GM23338 (cell line): ENCODE data around the gene CSH2. TPM values are rescaled to one million over a fixed set of nuclear protein-coding genes. Genes with fewer than 3 reads are reported as not detected.
"Not testable (repeated sequence)": the region's sequence is repeated elsewhere in the genome, so short reads cannot be mapped to it uniquely, and the experiment has no call there.

Source experiments
- ATAC-seq: fragments of 200-7000 bp; cut with Tn5 transposase; 3 replicates; pipeline ENCODE4 v1.9.1; 2020
- DNase-seq: peaks from one replicate; pipeline ENCODE4 v3.0.0-alpha.2; 2015; ENCODE audit warnings: low spot score
- H2AFZ ChIP-seq: fragments of 200-600 bp; sonication (generic); 2 replicates; pipeline ENCODE4 v1.8.0; 2016; ENCODE audit warnings: antibody characterized with exemption, mild to moderate bottlenecking, moderate library complexity
- H3F3A ChIP-seq: fragments of 200-600 bp; sonication (generic); replicated peaks from 2 replicates; pipeline ENCODE4 v1.8.0; 2017; ENCODE audit warnings: antibody characterized with exemption, mixed run types, low read depth
- H3K27ac ChIP-seq: fragments of 200-600 bp; sonication (generic); 2 replicates; pipeline ENCODE4 v1.6.1; 2016; ENCODE audit warnings: low read depth
- H3K27me3 ChIP-seq: fragments of 200-600 bp; sonication (generic); 2 replicates; pipeline ENCODE4 v1.8.0; 2016; ENCODE audit warnings: mild to moderate bottlenecking, mixed run types, moderate library complexity; ENCODE audit not compliant: insufficient read depth
- H3K36me3 ChIP-seq: fragments of 200-600 bp; sonication (generic); 2 replicates; pipeline ENCODE4 v1.8.0; 2016; ENCODE audit warnings: mild to moderate bottlenecking; ENCODE audit not compliant: insufficient read depth
- H3K4me1 ChIP-seq: fragments of 200-600 bp; sonication (generic); 2 replicates; pipeline ENCODE4 v1.8.0; 2016; ENCODE audit warnings: mild to moderate bottlenecking, moderate library complexity; ENCODE audit not compliant: insufficient read depth
- H3K4me2 ChIP-seq: fragments of 200-600 bp; sonication (generic); 2 replicates; pipeline ENCODE4 v1.7.1; 2017; ENCODE audit warnings: mixed run types
- H3K4me3 ChIP-seq: fragments of 200-600 bp; sonication (generic); 2 replicates; pipeline ENCODE4 v1.6.1; 2016; ENCODE audit warnings: mixed run types
- H3K79me2 ChIP-seq: fragments of 200-600 bp; sonication (generic); replicated peaks from 2 replicates; pipeline ENCODE4 v1.8.0; 2017; ENCODE audit warnings: mild to moderate bottlenecking; ENCODE audit not compliant: insufficient read depth
- H3K9me2 ChIP-seq: fragments of 200-600 bp; sonication (generic); 2 replicates; pipeline ENCODE4 v1.8.0; 2017; ENCODE audit not compliant: insufficient read depth
- H4K20me1 ChIP-seq: fragments of 200-600 bp; sonication (generic); replicated peaks from 2 replicates; pipeline ENCODE4 v1.8.0; 2017; ENCODE audit warnings: mild to moderate bottlenecking; ENCODE audit not compliant: insufficient read depth
- H3K27ac Mint-ChIP-seq: 2 replicates; pipeline ENCODE4 v1.8.0; 2020; ENCODE audit warnings: inconsistent platforms, mild to moderate bottlenecking, moderate library complexity, mixed read lengths
- H3K27me3 Mint-ChIP-seq: 3 replicates; pipeline ENCODE4 v1.8.0; 2022; ENCODE audit warnings: low read depth, mild to moderate bottlenecking, moderate library complexity, mixed read lengths, inconsistent platforms; ENCODE audit not compliant: insufficient read depth, poor library complexity
- H3K36me3 Mint-ChIP-seq: 3 replicates; pipeline ENCODE4 v1.8.0; 2021; ENCODE audit warnings: low read depth, mild to moderate bottlenecking, inconsistent platforms, moderate library complexity, mixed read lengths
- H3K4me1 Mint-ChIP-seq: 3 replicates; pipeline ENCODE4 v1.8.0; 2020; ENCODE audit warnings: mild to moderate bottlenecking, inconsistent platforms, mixed read lengths
- H3K4me3 Mint-ChIP-seq: 3 replicates; pipeline ENCODE4 v1.8.0; 2021; ENCODE audit warnings: moderate library complexity, mild to moderate bottlenecking, inconsistent platforms, mixed read lengths
- H3K9me3 Mint-ChIP-seq: 3 replicates; pipeline ENCODE4 v1.8.0; 2020; ENCODE audit warnings: moderate library complexity, mild to moderate bottlenecking, inconsistent platforms, mixed read lengths
- CTCF ChIP-seq, 2 experiments: fragments of 200-600 bp in 1 of 2; sonication (generic) in 1 of 2; conservative IDR thresholded peaks; 2 replicates each; pipeline versions ENCODE4 v1.5.1 to v1.6.1; 2016 to 2017; ENCODE audit warnings: antibody characterized with exemption in 2 of 2, low read depth in 2 of 2, mild to moderate bottlenecking in 2 of 2, moderate library complexity in 1 of 2
- polyA plus RNA-seq: library from polyadenylated mRNA; unstranded; fragments of >200 nt; fragmentation: Nextera tagmentation; extraction: Ambion mirVana; gene quantifications from 2 replicates; pipeline ENCODE4 v1.2.1, GENCODE V29; 2016
- total RNA-seq: library from RNA; depleted of rRNA; stranded (reverse); fragments of >200 nt; shearing (Covaris generic); gene quantifications from 2 replicates; pipeline ENCODE4 v1.2.3, GENCODE V29; 2014

CSH2 gene
- total and polyA plus RNA-seq, 2 experiments from 2014 or later = 0.37 TPM; not detected in 1

DNA sequence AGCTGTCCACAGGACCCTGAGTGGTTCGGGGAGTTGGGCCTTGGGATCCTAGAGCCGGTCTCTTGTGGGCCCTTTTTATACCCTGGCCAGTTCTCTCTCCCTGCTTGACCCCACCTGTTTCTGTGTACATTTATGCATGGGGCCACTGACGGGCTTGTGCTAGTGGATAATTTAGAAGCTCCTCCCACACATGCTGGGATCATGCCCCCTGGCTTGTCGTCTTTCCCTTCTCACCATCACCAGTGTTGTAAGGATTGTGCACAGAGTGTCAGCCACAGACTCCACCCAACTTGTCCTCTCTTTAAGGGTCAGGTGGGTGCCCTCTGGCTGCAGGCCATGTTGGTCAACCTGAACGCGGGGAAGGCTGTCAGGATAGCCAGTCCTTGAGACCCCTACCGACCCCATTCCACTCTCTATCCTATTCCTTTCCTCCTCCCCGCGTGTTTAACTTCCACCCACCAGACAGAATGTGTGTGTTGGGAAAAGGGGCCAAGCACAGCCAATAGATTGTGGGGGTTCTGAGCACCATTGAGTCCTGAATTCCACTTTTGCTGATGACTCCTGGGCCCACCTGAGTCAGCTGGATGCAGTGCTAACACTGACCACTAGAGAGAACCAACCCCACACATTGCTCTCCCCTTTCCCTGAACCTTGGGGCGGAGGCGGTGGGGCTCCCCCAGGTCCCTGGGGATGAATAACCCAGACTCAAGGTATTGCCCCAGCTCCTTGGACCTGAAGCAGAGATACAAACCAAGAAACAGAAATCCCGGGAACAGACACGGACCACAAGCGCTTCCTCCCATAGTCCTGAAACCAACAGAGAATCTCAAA, 23.3 kb upstream of the CSH2 start, which contains the start of gene CSH1:
Gene CSH1 (minus strand): TSS at position 51 of the 831 bp plus-strand sequence. CDS start 63 bp downstream, outside the sequence.
- H3K4me1 Mint-ChIP-seq, H3K27me3 Mint-ChIP-seq, H3K79me2 ChIP-seq, H3K4me1 ChIP-seq, H3K9me2 ChIP-seq, H3K9me3 Mint-ChIP-seq, H3K27me3 ChIP-seq, H3K27ac ChIP-seq, H3K36me3 ChIP-seq, H3K4me2 ChIP-seq, H3K4me3 Mint-ChIP-seq, H3K36me3 Mint-ChIP-seq, H4K20me1 ChIP-seq, H3K27ac Mint-ChIP-seq, H3F3A ChIP-seq, H2AFZ ChIP-seq, DNase-seq, H3K4me3 ChIP-seq: not testable (repeated sequence)
- ATAC-seq = peak; percentile 92
- TF ChIP-seq CTCF (conservative IDR thresholded peaks at IDR 0.05; ENCODE audit: low read depth in 2 of 2) = peak in 1 of 2 experiments; percentile 6; a peak in 1 of 4 replicates

- not testable (repeated sequence) for H3K27me3 Mint-ChIP-seq, H4K20me1 ChIP-seq, H3K4me2 ChIP-seq, H2AFZ ChIP-seq, H3K27ac ChIP-seq, H3K27ac Mint-ChIP-seq, H3K9me2 ChIP-seq, DNase-seq, H3K79me2 ChIP-seq, H3K4me3 Mint-ChIP-seq, H3K4me1 Mint-ChIP-seq, H3K36me3 ChIP-seq, H3K9me3 Mint-ChIP-seq, H3F3A ChIP-seq, H3K4me3 ChIP-seq, ATAC-seq, H3K4me1 ChIP-seq, H3K36me3 Mint-ChIP-seq, H3K27me3 ChIP-seq
Measured at GRCh38 chr17:63894821-63895220, 21.3 kb upstream of the CSH2 start.

GRCh38 chr17:63894021-63894420, 20.5 kb upstream of the CSH2 start:
- not testable (repeated sequence) for H3K4me3 Mint-ChIP-seq, H3K4me1 ChIP-seq, H3K27me3 ChIP-seq, H3K9me3 Mint-ChIP-seq, ATAC-seq, H3K27ac ChIP-seq, H3K79me2 ChIP-seq, H2AFZ ChIP-seq, H3K36me3 ChIP-seq, H3K4me3 ChIP-seq, H3K9me2 ChIP-seq, H4K20me1 ChIP-seq, H3K4me1 Mint-ChIP-seq, H3K27me3 Mint-ChIP-seq, H3K27ac Mint-ChIP-seq, H3K4me2 ChIP-seq, DNase-seq, H3F3A ChIP-seq, H3K36me3 Mint-ChIP-seq
